HEK293T (cell line): ENCODE data around the gene EBLN2.

Source experiments
- BHLHE40 ChIP-seq: fragments of 450-650 bp; IDR thresholded peaks from 2 replicates; pipeline ENCODE4 v1.6.1; 2016; ENCODE audit warnings: mild to moderate bottlenecking, moderate library complexity, borderline replicate concordance
- ELF4 ChIP-seq: fragments of 450-650 bp; IDR thresholded peaks from 2 replicates; pipeline ENCODE4 v1.6.1; 2017; ENCODE audit warnings: antibody characterized with exemption
- FOXA1 ChIP-seq: fragments of 450-650 bp; IDR thresholded peaks from 2 replicates; pipeline ENCODE4 v1.6.1; 2016; ENCODE audit warnings: mild to moderate bottlenecking
- L3MBTL2 ChIP-seq: fragments of 450-650 bp; conservative IDR thresholded peaks from 2 replicates; pipeline ENCODE4 v1.6.1; 2016; ENCODE audit warnings: mild to moderate bottlenecking
- PKNOX1 ChIP-seq: fragments of 450-650 bp; IDR thresholded peaks from 2 replicates; pipeline ENCODE4 v1.6.1; 2016
- SP1 ChIP-seq: fragments of 450-650 bp; IDR thresholded peaks from 2 replicates; pipeline ENCODE4 v1.6.1; 2017
- SUZ12 ChIP-seq: fragments of 450-650 bp; IDR thresholded peaks from 2 replicates; pipeline ENCODE4 v1.6.1; 2016; ENCODE audit warnings: mild to moderate bottlenecking
- TARDBP ChIP-seq: fragments of 450-650 bp; IDR thresholded peaks from 2 replicates; pipeline ENCODE4 v1.6.1; 2016
- ZNF384 ChIP-seq: fragments of 450-650 bp; IDR thresholded peaks from 2 replicates; pipeline ENCODE4 v1.6.1; 2016

DNA sequence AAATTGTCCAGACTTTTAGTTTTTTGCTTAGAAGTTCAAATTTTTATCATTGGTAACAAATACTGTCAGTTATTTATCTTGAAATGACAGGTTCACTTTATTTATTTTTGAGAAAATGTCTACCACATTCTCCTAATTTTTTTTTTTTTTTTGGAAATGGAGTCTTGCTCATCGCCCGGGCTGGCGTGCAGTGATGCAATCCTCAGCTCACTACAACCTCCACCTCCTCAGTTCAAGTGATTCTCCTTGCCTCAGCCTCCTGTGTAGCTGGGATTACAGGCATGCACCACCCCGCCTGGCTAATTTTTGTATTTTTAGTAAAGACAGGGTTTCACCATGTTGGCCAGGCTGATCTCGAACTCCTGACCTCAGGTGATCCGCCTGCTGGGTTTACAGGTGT lies 16.1 kb upstream of the EBLN2 start:
- TF ChIP-seq PKNOX1: no peak
- TF ChIP-seq BHLHE40: no peak
- TF ChIP-seq ELF4: no peak
- no peak for TF ChIP-seq ZNF384
- no peak for TF ChIP-seq SUZ12
- TF ChIP-seq FOXA1: no peak
- TF ChIP-seq TARDBP: no peak
- no peak for TF ChIP-seq SP1
- no peak for TF ChIP-seq L3MBTL2
